ENCODE data around the gene APBB2. TPM values are rescaled to one million over a fixed set of nuclear protein-coding genes. Genes with fewer than 3 reads are reported as not detected.

Gene APBB2
- total and polyA plus RNA-seq, 3 donors from 2014 or later = 19.7 to 77.9 (median 59.8) TPM

- TF ChIP-seq CTCF (IDR thresholded peaks at IDR 0.05) (no peak), POLR2A (IDR thresholded peaks at IDR 0.05) (no peak)
- 42 to 60% methylated on average over 1 of the region's 1 CpG for WGBS, 2 donors
- H3K27me3 ChIP-seq = no peaks in the 10 kb centered on the region
- no peak overlapping the region for H3K4me3 ChIP-seq
- no peaks in the 10 kb centered on the region for H3K4me1 ChIP-seq
- H3K36me3 ChIP-seq (ENCODE audit: low read depth, missing control alignments) = no peaks in the 10 kb centered on the region
- H3K27ac ChIP-seq = no peak overlapping the region
- intact Hi-C loops (cut with DNase I; ENCODE audit: low total_unique reads) = no loop called here
- no peaks in the 10 kb centered on the region for H3K9me3 ChIP-seq
- DNase-seq = no peak
These were observed 445.1 kb downstream of the APBB2 start for GRCh38 chr4:40769266-40769665.

- Histone ChIP-seq H3K27me3 (no peaks in the 10 kb centered on the region), H3K4me3 (no peak overlapping the region), H3K4me1 (no peaks in the 10 kb centered on the region), H3K27ac (no peak overlapping the region), H3K36me3 (ENCODE audit: low read depth, missing control alignments) (no peaks in the 10 kb centered on the region), H3K9me3 (no peaks in the 10 kb centered on the region)
- intact Hi-C loops (cut with DNase I; ENCODE audit: low total_unique reads) = no loop called here
- WGBS, 2 donors = 79 to 86% methylated on average over 3 of the region's 3 CpGs
- no peak for TF ChIP-seq CTCF (IDR thresholded peaks at IDR 0.05)
- no peak for TF ChIP-seq POLR2A (IDR thresholded peaks at IDR 0.05)
- DNase-seq = no peak
These were observed 451.1 kb downstream of the APBB2 start for GRCh38 chr4:40763228-40763716.

Small RNA genes within 50 kb of the gene (small RNA-seq; reads per million reads assigned to genes)
- 0 reads per million in 2 donors for gene RF00019
- 0 reads per million in 2 donors for gene RNA5SP160
- 0 reads per million in 2 donors for gene RNU6-1195P
- 0 reads per million in 2 donors for gene RNU6-836P

Other genes starting within 250 kb of the APBB2 start
- gene UCHL1, start 42.4 kb upstream of the APBB2 start, total RNA-seq = 10 to 100 TPM; 84.2 to 87.5 TPM
- 57.4 TPM for gene UCHL1, start 42.4 kb upstream of the APBB2 start, polyA plus RNA-seq (ENCODE audit: insufficient read depth, low read depth, low replicate concordance)